HepG2 (cell line): Measurements from ENCODE around the gene MVB12A. TPM values are rescaled to one million over a fixed set of nuclear protein-coding genes. Genes with fewer than 3 reads are reported as not detected.
A peak's percentile ranks its signal among the peaks of the same experiment; 100 is the strongest.

Experiments used
- ATAC-seq: fragments of 200-7000 bp; cut with Tn5 transposase; 3 replicates; pipeline ENCODE4 v1.9.1; 2020; ENCODE audit warnings: mild to moderate bottlenecking, moderate library complexity
- BruUV-seq: library from RNA; stranded (reverse); fragments of 400-500 nt; replicated peaks from 2 replicates; lab custom pipeline; 2021; lab: Mats Ljungman, UMichigan
- CTCF ChIA-PET: fragments of 300-600 bp; formaldehyde crosslinking; extraction: SDS; loops from one replicate; lab custom pipeline; 2021; ENCODE audit warnings: low total read pairs, inconsistent platforms, low intra/inter-chr PET ratio; lab: Yijun Ruan, JAX
- POLR2A ChIA-PET: fragments of 350-600 bp; sonication (Branson Sonifier 250); formaldehyde crosslinking; loops from one replicate; lab custom pipeline; 2020; ENCODE audit warnings: antibody characterized with exemption, inconsistent platforms; lab: Yijun Ruan, JAX
- DNase-seq: peaks from one replicate; pipeline ENCODE4 v3.0.0-alpha.2; 2015; ENCODE audit warnings: low spot score
- FAIRE-seq: peaks from 3 replicates; lab custom pipeline; 2011; peaks lifted over from hg19 to GRCh38; lab: Jason Lieb, UNC
- H2AFZ ChIP-seq: one replicate; pipeline ENCODE4 v1.6.1; 2011; ENCODE audit warnings: low read length, inconsistent platforms
- H3K27ac ChIP-seq: fragments of 300-600 bp; 3 replicates; pipeline ENCODE4 v1.8.0; 2011; ENCODE audit warnings: mixed run types, mild to moderate bottlenecking, mixed read lengths, low read length, inconsistent platforms; ENCODE audit not compliant: insufficient read depth; ENCODE audit errors: extremely low read length
- H3K27me3 ChIP-seq, 2 experiments: fragments of 200-600 bp in 1 of 2; 2 replicates in 1 of 2; 3 replicates in 1 of 2; pipeline versions ENCODE4 v1.6.0 to v1.8.0; 2011; ENCODE audit warnings: low read length in 2 of 2, mild to moderate bottlenecking in 2 of 2, moderate library complexity in 2 of 2, inconsistent platforms in 1 of 2; ENCODE audit not compliant: insufficient read depth in 2 of 2, control insufficient read depth in 1 of 2
- H3K36me3 ChIP-seq, 2 experiments: fragments of 200-600 bp in 1 of 2; replicated peaks in 1 of 2; 2 replicates in 1 of 2; 3 replicates in 1 of 2; pipeline versions ENCODE4 v1.5.1 to v1.8.0; 2011; ENCODE audit warnings: low read length in 2 of 2, inconsistent platforms in 1 of 2; ENCODE audit not compliant: insufficient read depth in 2 of 2, control insufficient read depth in 1 of 2
- H3K4me1 ChIP-seq: 2 replicates; pipeline ENCODE4 v1.5.1; 2012; ENCODE audit warnings: low read length, inconsistent platforms; ENCODE audit not compliant: insufficient read depth
- H3K4me2 ChIP-seq: 2 replicates; pipeline ENCODE4 v1.6.0; 2011; ENCODE audit warnings: low read depth, low read length, inconsistent platforms
- H3K4me3 ChIP-seq, 3 experiments: fragments of 200-600 bp in 1 of 3; sonication (generic), shearing (Covaris generic) in 1 of 3; replicated peaks in 1 of 3; 2 replicates each; pipeline ENCODE4 v1.5.1; 2011 to 2016; ENCODE audit warnings: low read length in 3 of 3, inconsistent platforms in 2 of 3, low read depth in 2 of 3, mild to moderate bottlenecking in 2 of 3, control low read depth in 1 of 3, mixed read lengths in 1 of 3; ENCODE audit not compliant: insufficient read depth in 1 of 3
- H3K79me2 ChIP-seq: one replicate; pipeline ENCODE4 v1.6.1; 2011; ENCODE audit warnings: low read length, inconsistent platforms; ENCODE audit not compliant: insufficient read depth
- H3K9ac ChIP-seq: 2 replicates; pipeline ENCODE4 v1.6.0; 2011; ENCODE audit warnings: mild to moderate bottlenecking, low read depth, low read length, inconsistent platforms; ENCODE audit not compliant: insufficient read depth
- H3K9me3 ChIP-seq: 2 replicates; pipeline ENCODE4 v1.5.1; 2012; ENCODE audit warnings: mild to moderate bottlenecking, low read length
- H4K20me1 ChIP-seq: 2 replicates; pipeline ENCODE4 v1.6.0; 2011; ENCODE audit warnings: inconsistent platforms, mild to moderate bottlenecking, low read length, moderate library complexity; ENCODE audit not compliant: insufficient read depth
- ELF4 ChIP-seq: sonication (generic); formaldehyde crosslinking; IDR thresholded peaks from 2 replicates; pipeline ENCODE4 v1.5.0; 2020; ENCODE audit warnings: missing genetic modification reagents, mild to moderate bottlenecking, moderate library complexity, borderline replicate concordance
- HHEX ChIP-seq: IDR thresholded peaks from 2 replicates; pipeline ENCODE4 v1.6.1; 2016; ENCODE audit warnings: control low read depth
- MLX ChIP-seq: IDR thresholded peaks from 2 replicates; pipeline ENCODE4 v1.6.1; 2016
- NFKB2 ChIP-seq: sonication (generic); formaldehyde crosslinking; IDR thresholded peaks from 2 replicates; pipeline ENCODE4 v1.4.0; 2020; ENCODE audit warnings: missing genetic modification reagents, borderline replicate concordance
- NR3C1 ChIP-seq: sonication (generic); formaldehyde crosslinking; IDR thresholded peaks from 2 replicates; pipeline ENCODE4 v1.4.0; 2020; ENCODE audit warnings: missing genetic modification reagents
- SIN3A ChIP-seq: IDR thresholded peaks from 2 replicates; pipeline ENCODE4 v1.6.1; 2011; ENCODE audit warnings: low read depth, mild to moderate bottlenecking, control low read depth, low read length, borderline replicate concordance
- TAF1 ChIP-seq: sonication (generic); formaldehyde crosslinking; IDR thresholded peaks from 2 replicates; pipeline ENCODE4 v1.4.0; 2020; ENCODE audit warnings: missing genetic modification reagents
- YEATS4 ChIP-seq: sonication (generic); formaldehyde crosslinking; IDR thresholded peaks from 2 replicates; pipeline ENCODE4 v1.4.0; 2020; ENCODE audit warnings: missing genetic modification reagents, borderline replicate concordance
- ZNF383 ChIP-seq: sonication (generic); formaldehyde crosslinking; IDR thresholded peaks from 2 replicates; pipeline ENCODE4 v1.4.0; 2020; ENCODE audit warnings: missing genetic modification reagents, mild to moderate bottlenecking, borderline replicate concordance
- ZNF567 ChIP-seq: sonication (generic); formaldehyde crosslinking; IDR thresholded peaks from 2 replicates; pipeline ENCODE4 v1.8.1; 2023; ENCODE audit warnings: mild to moderate bottlenecking, missing genetic modification reagents, borderline replicate concordance
- WGBS: methylation state at CpG from one replicate; pipeline ENCODE4 v1.1.6; 2017; ENCODE audit warnings: low lambda C conversion rate; 5-methylcytosine and 5-hydroxymethylcytosine counted together
- in situ Hi-C: cut with HindIII; loops from 2 replicates; pipeline ENCODE4 v1.10.0; 2017; ENCODE audit warnings: low pct_unique_long_range_greater_than_20kb; ENCODE audit not compliant: extremely low pct_ligation_motif_present
- intact Hi-C: fragments of 100-400 bp; cut with micrococcal nuclease; formaldehyde crosslinking; loops from one replicate; pipeline ENCODE4 v1.10.0; 2022; ENCODE audit not compliant: unreplicated experiment
- polyA plus RNA-seq, 8 experiments: library from polyadenylated mRNA; depleted of rRNA in 3 of 8; stranded (reverse) in 7 of 8; unstranded in 1 of 8; fragments of >200 nt; fragmentation: Illumina TruSeq in 4 of 8; extraction: Trizol in 4 of 8; gene quantifications; 2 replicates each; pipeline versions ENCODE4 v1.2.1 to v1.2.3, GENCODE V29; 2011 to 2016; ENCODE audit warnings: low read depth in 4 of 8, missing spikeins in 1 of 8, mixed read lengths in 1 of 8; ENCODE audit not compliant: insufficient read depth in 1 of 8
- total RNA-seq, 5 experiments: library from RNA; depleted of rRNA; stranded (reverse); fragments of >200 nt; fragmentation: Illumina TruSeq; extraction: Trizol; gene quantifications; 2 replicates each; pipeline ENCODE4 v1.2.3, GENCODE V29; 2016; ENCODE audit warnings: low read depth in 1 of 5
- TF ChIP-seq, protein P1 (sequence below): IDR thresholded peaks from 2 replicates; pipeline ENCODE4 v1.6.1; 2012; ENCODE audit warnings: inconsistent platforms
- TF ChIP-seq, protein P2 (sequence below): sonication (generic); formaldehyde crosslinking; IDR thresholded peaks from 2 replicates; pipeline ENCODE4 v1.8.1; 2023; ENCODE audit warnings: mild to moderate bottlenecking, inconsistent platforms, moderate library complexity, missing genetic modification reagents, borderline replicate concordance
- TF ChIP-seq, protein P3 (sequence below): sonication (generic); formaldehyde crosslinking; IDR thresholded peaks from 2 replicates; pipeline ENCODE4 v1.5.1; 2020; ENCODE audit warnings: mild to moderate bottlenecking, missing genetic modification reagents, moderate library complexity

MVB12A gene
- total and polyA plus RNA-seq, 2 of the 13 experiments (the other 11 are each of a cell fraction or from before 2014, with no cell fraction given), result 35.7 to 36.1 TPM

DNA sequence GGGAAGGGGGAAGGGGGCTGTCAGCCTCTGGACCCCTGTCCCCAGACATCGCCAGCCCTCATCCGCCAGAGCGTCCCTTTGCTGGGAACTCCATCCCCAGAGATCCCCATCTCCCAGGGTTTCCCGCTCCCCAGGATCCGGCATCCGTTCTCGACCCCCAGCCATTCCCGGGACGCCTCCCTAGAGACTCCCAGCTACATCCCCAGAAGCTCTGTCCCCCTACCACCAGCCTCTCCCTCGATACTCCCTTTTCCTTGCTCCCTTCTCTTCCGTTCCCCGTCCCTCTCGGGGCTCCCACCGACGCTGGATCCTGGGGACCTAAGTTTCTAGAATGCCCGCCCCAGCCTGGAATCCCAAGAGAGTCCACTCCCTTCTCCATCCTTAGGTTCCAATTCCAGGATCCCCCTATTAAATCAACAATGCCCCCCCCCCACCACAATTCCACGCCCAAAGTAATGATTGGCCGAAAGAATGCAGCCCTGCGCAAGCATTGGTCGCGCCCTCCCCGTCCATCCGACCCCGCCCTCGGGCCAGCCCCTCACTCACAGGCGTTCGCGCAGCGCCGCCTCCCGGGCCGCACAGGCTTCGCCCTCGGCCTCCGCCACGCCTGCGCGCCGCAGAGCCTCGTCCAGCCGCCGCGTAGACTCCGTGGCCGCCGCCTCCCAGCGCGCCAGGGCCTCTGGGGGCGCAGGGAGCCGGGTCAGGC lies 29.0 kb upstream of the MVB12A start (continued):
- no peak for TF ChIP-seq ZNF383 (CRISPR knock-in tag)
- TF ChIP-seq, all 625 proteins: peak for 106

GRCh38 chr19:17391371-17392151 lies 28.3 kb upstream of the MVB12A start:
- peak; percentile 34 for ATAC-seq
- Histone ChIP-seq H3K27me3 (peaks cover 0 to 1% of the 10 kb centered on the region in 2 experiments; a peak in 1 of 5 replicates), H3K9ac (peak overlapping the region; percentile 37; the same call in 1 of the 2 replicates), H3K36me3 (no peaks in the 10 kb centered on the region), H3K4me1 (peaks cover 8% of the 10 kb centered on the region), H3K4me3 (peak overlapping the region; percentile 30 to 69 (median 48)), H3K27ac (no peak overlapping the region), H3K79me2 (no peaks in the 10 kb centered on the region), H3K9me3 (peaks cover 10% of the 10 kb centered on the region), H3K4me2 (peak overlapping the region; percentile 100), H4K20me1 (no peaks in the 10 kb centered on the region), H2AFZ (peak overlapping the region; percentile 36)
- CTCF ChIA-PET, result interaction anchor here (2.3 kb wide), 1 partner anchor 45 kb away, joined by 9 read pairs; no protein-coding TSS in a partner anchor
- 22% methylated on average over 22 of the region's 26 CpGs for WGBS
- in situ Hi-C loops (no loop called here), intact Hi-C loops (loop anchor here (1.0 kb wide), 1 partner anchor 45 kb away; no protein-coding TSS in a partner anchor)
- no peak for FAIRE-seq
- POLR2A ChIA-PET, result interaction anchor here (0.6 to 1.0 kb wide), 4 partner anchors 12 to 16 kb away, joined by 3 to 4 read pairs (median 4); partner anchors contain the start of gene BST2
- no peak for DNase-seq
- no TSS peak for BruUV-seq
- TF ChIP-seq, protein P1, sequence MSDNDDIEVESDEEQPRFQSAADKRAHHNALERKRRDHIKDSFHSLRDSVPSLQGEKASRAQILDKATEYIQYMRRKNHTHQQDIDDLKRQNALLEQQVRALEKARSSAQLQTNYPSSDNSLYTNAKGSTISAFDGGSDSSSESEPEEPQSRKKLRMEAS, result 0 out of 2 replicates have a peak, but pooled peaks have one; percentile 0
- TF ChIP-seq HHEX (CRISPR knock-in tag), result no peak
- TF ChIP-seq YEATS4, result 0 out of 2 replicates have a peak, but pooled peaks have one; percentile 0
- TF ChIP-seq TAF1 (CRISPR knock-in tag), result 0 out of 2 replicates have a peak, but pooled peaks have one; percentile 5
- TF ChIP-seq, protein P2, sequence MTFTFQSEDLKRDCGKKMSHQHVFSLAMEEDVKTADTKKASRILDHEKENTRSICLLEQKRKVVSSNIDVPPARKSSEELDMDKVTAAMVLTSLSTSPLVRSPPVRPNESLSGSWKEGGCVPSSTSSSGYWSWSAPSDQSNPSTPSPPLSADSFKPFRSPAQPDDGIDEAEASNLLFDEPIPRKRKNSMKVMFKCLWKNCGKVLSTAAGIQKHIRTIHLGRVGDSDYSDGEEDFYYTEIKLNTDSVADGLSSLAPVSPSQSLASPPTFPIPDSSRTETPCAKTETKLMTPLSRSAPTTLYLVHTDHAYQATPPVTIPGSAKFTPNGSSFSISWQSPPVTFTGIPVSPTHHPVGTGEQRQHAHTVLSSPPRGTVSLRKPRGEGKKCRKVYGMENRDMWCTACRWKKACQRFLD (CRISPR knock-in tag), result no peak
- TF ChIP-seq, protein P3, sequence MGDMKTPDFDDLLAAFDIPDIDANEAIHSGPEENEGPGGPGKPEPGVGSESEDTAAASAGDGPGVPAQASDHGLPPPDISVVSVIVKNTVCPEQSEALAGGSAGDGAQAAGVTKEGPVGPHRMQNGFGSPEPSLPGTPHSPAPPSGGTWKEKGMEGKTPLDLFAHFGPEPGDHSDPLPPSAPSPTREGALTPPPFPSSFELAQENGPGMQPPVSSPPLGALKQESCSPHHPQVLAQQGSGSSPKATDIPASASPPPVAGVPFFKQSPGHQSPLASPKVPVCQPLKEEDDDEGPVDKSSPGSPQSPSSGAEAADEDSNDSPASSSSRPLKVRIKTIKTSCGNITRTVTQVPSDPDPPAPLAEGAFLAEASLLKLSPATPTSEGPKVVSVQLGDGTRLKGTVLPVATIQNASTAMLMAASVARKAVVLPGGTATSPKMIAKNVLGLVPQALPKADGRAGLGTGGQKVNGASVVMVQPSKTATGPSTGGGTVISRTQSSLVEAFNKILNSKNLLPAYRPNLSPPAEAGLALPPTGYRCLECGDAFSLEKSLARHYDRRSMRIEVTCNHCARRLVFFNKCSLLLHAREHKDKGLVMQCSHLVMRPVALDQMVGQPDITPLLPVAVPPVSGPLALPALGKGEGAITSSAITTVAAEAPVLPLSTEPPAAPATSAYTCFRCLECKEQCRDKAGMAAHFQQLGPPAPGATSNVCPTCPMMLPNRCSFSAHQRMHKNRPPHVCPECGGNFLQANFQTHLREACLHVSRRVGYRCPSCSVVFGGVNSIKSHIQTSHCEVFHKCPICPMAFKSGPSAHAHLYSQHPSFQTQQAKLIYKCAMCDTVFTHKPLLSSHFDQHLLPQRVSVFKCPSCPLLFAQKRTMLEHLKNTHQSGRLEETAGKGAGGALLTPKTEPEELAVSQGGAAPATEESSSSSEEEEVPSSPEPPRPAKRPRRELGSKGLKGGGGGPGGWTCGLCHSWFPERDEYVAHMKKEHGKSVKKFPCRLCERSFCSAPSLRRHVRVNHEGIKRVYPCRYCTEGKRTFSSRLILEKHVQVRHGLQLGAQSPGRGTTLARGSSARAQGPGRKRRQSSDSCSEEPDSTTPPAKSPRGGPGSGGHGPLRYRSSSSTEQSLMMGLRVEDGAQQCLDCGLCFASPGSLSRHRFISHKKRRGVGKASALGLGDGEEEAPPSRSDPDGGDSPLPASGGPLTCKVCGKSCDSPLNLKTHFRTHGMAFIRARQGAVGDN (CRISPR knock-in tag), result peak; percentile 8; the same call in 1 of the 2 replicates
- no peak for TF ChIP-seq ELF4
- 0 out of 2 replicates have a peak, but pooled peaks have one; percentile 13 for TF ChIP-seq ZNF567
- TF ChIP-seq NR3C1 (CRISPR knock-in tag), result no peak
- no peak for TF ChIP-seq NFKB2 (CRISPR knock-in tag)
- TF ChIP-seq MLX (CRISPR knock-in tag), result 0 out of 2 replicates have a peak, but pooled peaks have one; percentile 12
- 0 out of 2 replicates have a peak, but pooled peaks have one; percentile 7 for TF ChIP-seq SIN3A
